A673 (cell line): ENCODE measurements around the gene NMNAT3. TPM values are rescaled to one million over a fixed set of nuclear protein-coding genes. Genes with fewer than 3 reads are reported as not detected.

Experiments used
- BruUV-seq: library from RNA; stranded (reverse); fragments of 400-500 nt; replicated peaks from 2 replicates; lab custom pipeline; 2021; lab: Mats Ljungman, UMichigan
- CTCF ChIA-PET: fragments of 300-600 bp; sonication (Branson Sonifier 250); formaldehyde crosslinking; loops from one replicate; lab custom pipeline; 2022; ENCODE audit warnings: antibody characterized with exemption; lab: Charles Lee
- POLR2A ChIA-PET: fragments of 300-600 bp; sonication (Branson Sonifier 250); formaldehyde crosslinking; loops from one replicate; lab custom pipeline; 2022; ENCODE audit warnings: antibody characterized with exemption; ENCODE audit not compliant: low non-redundant PET; lab: Charles Lee
- DNase-seq: peaks from one replicate; pipeline ENCODE4 v3.0.0-alpha.2; 2015; ENCODE audit warnings: low spot score
- H3K27ac ChIP-seq: fragments of 200-600 bp; sonication (generic); 2 replicates; pipeline ENCODE4 v1.5.1; 2016; ENCODE audit warnings: mixed run types, low read depth, mild to moderate bottlenecking, mixed read lengths, antibody characterized with exemption, low read length; ENCODE audit not compliant: poor library complexity, severe bottlenecking
- H3K27me3 ChIP-seq: fragments of 200-600 bp; sonication (generic); replicated peaks from 2 replicates; pipeline ENCODE4 v1.6.1; 2017; ENCODE audit warnings: mixed run types, low read depth, mild to moderate bottlenecking, mixed read lengths, antibody characterized with exemption, low read length; ENCODE audit not compliant: insufficient read depth, poor library complexity
- H3K36me3 ChIP-seq: fragments of 200-600 bp; sonication (generic); 2 replicates; pipeline ENCODE4 v1.6.1; 2016; ENCODE audit warnings: mixed run types, mild to moderate bottlenecking, mixed read lengths, antibody characterized with exemption, low read length; ENCODE audit not compliant: insufficient read depth, poor library complexity, severe bottlenecking
- H3K4me1 ChIP-seq: fragments of 200-600 bp; sonication (generic); 2 replicates; pipeline ENCODE4 v1.6.1; 2017; ENCODE audit warnings: mixed run types, mild to moderate bottlenecking, mixed read lengths, antibody characterized with exemption, low read length; ENCODE audit not compliant: insufficient read depth, poor library complexity, severe bottlenecking
- H3K4me3 ChIP-seq: fragments of 200-600 bp; sonication (generic); 2 replicates; pipeline ENCODE4 v1.5.1; 2016; ENCODE audit warnings: low read depth, mixed run types, mild to moderate bottlenecking, mixed read lengths, low read length; ENCODE audit not compliant: poor library complexity, severe bottlenecking
- H3K9me3 ChIP-seq: fragments of 200-600 bp; sonication (generic); 2 replicates; pipeline ENCODE4 v1.6.1; 2016; ENCODE audit warnings: mixed run types, low read depth, mild to moderate bottlenecking, mixed read lengths, antibody characterized with exemption, low read length; ENCODE audit not compliant: poor library complexity, severe bottlenecking
- CTCF ChIP-seq: fragments of 300-800, 200-600 bp; sonication (generic); conservative IDR thresholded peaks from 2 replicates; pipeline ENCODE4 v1.5.1; 2017; ENCODE audit warnings: low read depth, mild to moderate bottlenecking, antibody characterized with exemption, low read length, moderate library complexity, mixed read lengths
- EZH2 ChIP-seq: fragments of 200-600 bp; sonication (generic); IDR thresholded peaks from 2 replicates; pipeline ENCODE4 v1.6.1; 2017; ENCODE audit warnings: borderline replicate concordance, low read depth, mild to moderate bottlenecking, mixed read lengths, antibody characterized with exemption, low read length; ENCODE audit not compliant: poor library complexity, severe bottlenecking
- intact Hi-C: fragments of 100-400 bp; cut with micrococcal nuclease; formaldehyde crosslinking; loops from one replicate; pipeline ENCODE4 v1.10.0; 2022; ENCODE audit not compliant: unreplicated experiment
- total RNA-seq: library from RNA; stranded (reverse); gene quantifications from 2 replicates; pipeline ENCODE4 v1.2.3, GENCODE V29; 2021

Gene NMNAT3
- total RNA-seq, 1 experiment from 2014 or later = 1.9 TPM

- ChIA-PET POLR2A (interaction anchor here (0.8 kb wide), 1 partner anchor 12 kb away, joined by 3 read pairs; no protein-coding TSS in a partner anchor), CTCF (no interaction called here)
- TF ChIP-seq CTCF = no peak
- TF ChIP-seq EZH2 = no peak
- no peak for DNase-seq
- intact Hi-C loops = no loop called here
- Histone ChIP-seq H3K36me3 (no peaks in the 10 kb centered on the region), H3K27me3 (no peaks in the 10 kb centered on the region), H3K4me1 (no peaks in the 10 kb centered on the region), H3K27ac (no peak overlapping the region), H3K9me3 (no peaks in the 10 kb centered on the region), H3K4me3 (no peak overlapping the region)
- BruUV-seq = no TSS peak
Observed at GRCh38 chr3:139655909-139656595, 21.7 kb downstream of the NMNAT3 start.

GRCh38 chr3:139654637-139655365, 23.0 kb downstream of the NMNAT3 start:
- intact Hi-C loops = no loop called here
- H3K36me3 ChIP-seq = no peaks in the 10 kb centered on the region
- CTCF ChIA-PET = no interaction called here
- H3K4me1 ChIP-seq = no peaks in the 10 kb centered on the region
- no peak for TF ChIP-seq EZH2
- TF ChIP-seq CTCF = no peak
- H3K27ac ChIP-seq = no peak overlapping the region
- POLR2A ChIA-PET = no interaction called here
- DNase-seq = no peak
- no peak overlapping the region for H3K4me3 ChIP-seq
- H3K27me3 ChIP-seq = no peaks in the 10 kb centered on the region
- no peaks in the 10 kb centered on the region for H3K9me3 ChIP-seq
- BruUV-seq = no TSS peak

- Histone ChIP-seq H3K9me3 (no peaks in the 10 kb centered on the region), H3K27me3 (no peaks in the 10 kb centered on the region), H3K27ac (no peak overlapping the region), H3K4me1 (no peaks in the 10 kb centered on the region), H3K36me3 (no peaks in the 10 kb centered on the region), H3K4me3 (no peak overlapping the region)
- no peak for DNase-seq
- CTCF ChIA-PET = no interaction called here
- POLR2A ChIA-PET = no interaction called here
- BruUV-seq = no TSS peak
- TF ChIP-seq EZH2 = no peak
- intact Hi-C loops = no loop called here
Observed at GRCh38 chr3:139653582-139653981, 24.2 kb downstream of the NMNAT3 start.

- H3K27ac ChIP-seq = no peak overlapping the region
- intact Hi-C loops = no loop called here
- H3K9me3 ChIP-seq = no peaks in the 10 kb centered on the region
- no peaks in the 10 kb centered on the region for H3K4me1 ChIP-seq
- POLR2A ChIA-PET = no interaction called here
- CTCF ChIA-PET = no interaction called here
- H3K36me3 ChIP-seq = no peaks in the 10 kb centered on the region
- no peak overlapping the region for H3K4me3 ChIP-seq
- no peaks in the 10 kb centered on the region for H3K27me3 ChIP-seq
- BruUV-seq = no TSS peak
- no peak for DNase-seq
- TF ChIP-seq CTCF = no peak
Observed at GRCh38 chr3:139652561-139652960, 25.2 kb downstream of the NMNAT3 start.
